ENCODE results near the gene GNG4.
"Not testable (repeated sequence)": the region's sequence is repeated elsewhere in the genome, so short reads cannot be mapped to it uniquely, and the experiment has no call there.

Gene GNG4

DNA sequence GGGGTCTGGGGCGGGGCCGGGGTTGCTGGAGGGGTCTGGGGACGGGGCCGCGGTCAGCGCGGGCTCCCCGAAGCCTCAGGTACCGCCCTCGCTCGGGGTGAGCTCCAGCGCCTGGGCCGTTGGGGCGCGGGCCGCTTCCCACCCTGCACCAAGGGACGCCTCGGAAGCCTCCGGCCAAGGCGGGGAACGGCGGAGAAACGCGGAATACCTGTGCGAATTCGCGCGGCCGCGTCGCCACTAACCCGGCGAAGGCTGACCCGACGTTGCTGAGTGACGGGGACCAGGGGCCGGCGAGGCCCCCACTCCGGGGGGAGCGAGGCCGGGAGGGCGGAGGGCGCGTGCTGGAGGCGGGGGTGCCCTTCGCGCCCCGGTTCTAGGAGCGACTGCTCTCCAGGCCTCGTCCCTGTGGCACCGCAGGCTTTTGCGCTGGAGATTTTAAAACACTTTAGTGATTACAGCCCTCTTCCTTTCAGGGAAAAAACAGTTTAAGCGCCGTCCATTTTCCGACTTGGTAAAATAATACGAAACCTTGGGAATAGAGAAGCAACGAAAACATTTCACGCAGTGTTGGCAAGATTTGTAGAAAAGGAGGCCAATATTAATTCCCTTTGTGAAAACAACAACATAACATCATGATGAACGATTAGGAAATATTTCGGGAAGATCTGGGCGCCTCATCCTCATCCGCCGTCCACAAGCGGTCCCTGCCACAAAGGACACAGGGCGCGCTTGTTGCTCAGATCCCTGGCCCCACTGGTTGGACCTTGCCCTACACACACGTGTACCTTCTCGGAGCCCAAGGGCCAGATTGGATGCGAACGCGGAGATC is 971 bp upstream of the GNG4 start:
- no peak for DNase-seq (ENCODE audit: low read depth in 2 of 2)

DNA sequence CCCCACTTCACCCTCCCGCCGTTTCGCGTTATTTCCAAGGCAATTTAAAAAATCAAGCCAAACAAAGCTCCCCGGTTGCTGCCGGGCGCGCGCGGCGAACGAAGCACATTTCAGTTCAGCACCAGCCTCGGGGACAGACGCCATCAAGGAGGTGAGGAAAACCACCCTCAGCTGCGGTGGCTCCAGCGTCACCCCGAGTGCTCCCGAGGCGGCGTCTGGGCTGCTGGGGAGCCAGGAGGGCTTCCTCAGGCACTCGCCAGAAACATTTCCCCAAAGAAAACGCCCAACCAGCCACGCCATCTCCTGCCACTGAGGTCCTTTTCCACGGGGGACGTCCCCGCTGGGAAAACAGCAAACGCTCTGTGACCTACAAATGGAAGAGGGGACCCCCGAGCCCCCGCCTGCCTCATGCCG is 623 bp downstream of the GNG4 start:
- DNase-seq (ENCODE audit: low read depth in 2 of 2), result peak in 1 of 2 experiments; percentile 17

DNA sequence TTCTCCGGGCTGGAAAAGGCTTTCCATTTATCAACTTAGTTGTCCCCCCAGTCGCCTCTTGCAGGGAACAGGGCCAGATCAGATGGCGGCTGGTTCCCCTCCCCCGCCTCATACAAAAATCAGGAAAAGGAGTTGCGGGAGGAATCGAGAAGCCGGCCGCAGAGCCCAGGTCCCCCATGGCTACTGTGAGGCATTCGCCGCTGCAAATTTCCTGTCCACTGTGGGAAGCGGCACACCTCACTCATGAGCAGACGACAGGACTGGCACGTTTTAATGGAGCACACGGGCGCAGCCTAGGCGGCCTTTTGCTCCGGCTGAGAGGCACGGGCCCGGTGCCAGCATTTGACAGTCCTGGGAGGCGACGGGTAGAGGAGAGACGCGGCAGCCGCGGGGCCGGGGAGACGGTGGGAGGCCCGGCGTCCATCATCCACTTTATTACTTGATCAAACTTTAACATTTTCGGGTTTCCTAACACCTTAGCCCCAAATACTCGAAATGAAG is 1.1 kb downstream of the GNG4 start:
- no peak for DNase-seq (ENCODE audit: low read depth in 2 of 2)

DNA sequence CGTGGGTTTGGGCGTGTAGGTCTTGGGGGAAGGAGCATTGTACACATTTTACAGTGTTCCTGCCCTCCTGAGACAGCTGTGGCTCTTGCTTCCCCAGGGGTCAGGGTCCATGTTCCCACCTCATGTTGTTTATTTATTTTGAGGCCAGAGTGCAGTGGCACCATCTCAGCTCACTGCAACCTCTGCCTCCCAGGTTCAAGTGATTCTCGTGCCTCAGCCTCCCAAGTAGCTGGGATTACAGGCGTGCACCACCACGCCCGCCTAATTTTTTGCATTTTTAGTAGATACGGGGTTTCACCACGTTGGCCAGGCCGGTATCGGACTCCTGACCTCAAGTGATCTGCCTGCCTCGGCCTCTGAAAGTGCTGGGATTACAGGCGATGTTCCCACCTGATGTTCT is 2.0 kb downstream of the GNG4 start:
- not testable (repeated sequence) for DNase-seq (ENCODE audit: low read depth in 2 of 2)

DNA sequence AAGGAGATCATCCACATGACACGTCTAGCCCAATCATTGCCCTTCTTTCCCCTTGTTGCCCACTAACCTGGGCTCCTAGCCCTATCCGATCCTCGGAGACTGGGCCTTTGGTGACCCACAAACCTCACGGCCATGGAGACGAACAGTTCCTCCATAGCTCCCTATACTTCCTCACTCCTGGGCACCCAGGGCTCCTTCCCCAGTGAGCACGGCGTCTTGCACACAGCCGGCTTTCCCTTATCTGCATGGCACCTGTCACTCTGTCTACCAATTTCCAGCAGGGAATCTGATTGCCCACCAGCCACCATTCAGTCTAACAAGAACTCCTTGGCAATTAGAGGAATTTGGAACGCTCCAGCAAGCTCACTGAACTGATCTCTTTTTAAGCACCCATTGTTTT is 3.1 kb downstream of the GNG4 start:
- no peak for DNase-seq (ENCODE audit: low read depth in 2 of 2)

DNA sequence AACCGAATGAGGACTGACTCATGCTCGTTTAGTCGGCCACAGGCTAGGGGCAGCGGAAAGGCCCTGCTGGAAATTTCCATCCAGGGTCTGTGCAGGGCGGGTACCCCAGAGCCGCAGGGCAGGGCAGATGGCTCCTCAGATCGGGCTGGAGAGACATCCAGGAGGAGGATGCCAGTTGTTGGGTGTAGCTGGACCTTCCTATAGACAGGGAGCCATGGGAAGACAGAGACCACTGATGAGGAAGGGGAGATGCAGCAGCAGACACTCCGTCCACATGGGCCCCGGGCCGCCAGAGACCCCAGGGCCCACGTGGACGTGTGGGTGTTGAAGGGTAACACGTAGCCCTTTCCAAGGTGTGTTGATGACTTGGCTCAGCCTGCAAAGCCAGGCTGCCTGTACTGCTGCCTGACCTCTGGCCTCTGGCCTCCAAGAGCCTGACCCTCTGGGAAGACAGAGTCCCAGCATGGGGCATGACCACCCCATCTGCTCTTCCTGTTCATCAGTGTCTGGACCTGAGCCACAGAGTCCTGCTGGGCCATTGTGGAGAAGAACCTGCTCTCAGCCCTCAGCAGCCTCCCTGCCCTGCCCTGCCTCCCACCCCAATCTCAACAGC is 4.8 kb downstream of the GNG4 start:
- DNase-seq (ENCODE audit: low read depth in 2 of 2), result no peak

DNA sequence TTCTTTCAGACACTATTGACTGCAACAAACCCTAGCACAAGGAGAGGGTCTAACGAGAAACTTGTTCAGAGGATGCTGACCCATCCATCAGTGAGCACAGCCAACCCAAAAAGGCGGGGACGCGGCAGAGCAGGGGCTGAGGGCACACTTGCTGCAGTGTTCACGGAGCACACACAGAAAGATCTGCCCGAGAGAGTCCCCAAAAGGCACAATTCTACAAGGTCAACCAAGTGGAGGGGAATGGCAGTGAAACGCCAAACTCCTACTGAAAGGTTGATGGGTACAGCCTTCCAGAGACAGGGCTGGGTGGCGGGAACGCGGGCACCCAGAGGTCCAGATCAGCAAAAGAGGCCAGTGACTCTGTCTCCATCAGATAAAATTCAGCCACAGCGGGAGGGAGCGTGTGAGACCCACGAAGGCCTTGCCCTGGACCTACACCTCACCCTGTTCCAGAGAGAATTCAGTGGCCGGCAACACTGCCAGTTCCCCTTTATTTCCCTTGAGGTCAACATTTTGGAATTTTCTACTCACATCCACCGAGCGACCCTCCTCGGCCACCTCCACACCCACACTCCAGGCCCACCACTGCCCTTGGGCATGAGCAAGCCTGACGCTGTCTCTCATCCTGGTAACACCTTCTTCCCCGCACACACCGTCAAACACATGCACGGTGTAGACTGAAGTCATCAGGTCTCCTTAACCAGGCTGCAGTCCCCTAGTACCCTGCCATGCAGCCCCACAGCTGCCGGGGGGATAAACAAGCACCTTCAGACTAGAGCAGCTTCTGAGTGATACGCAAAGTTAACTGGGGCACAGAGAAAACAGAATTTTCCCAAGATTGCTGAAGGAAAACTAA is 5.5 kb downstream of the GNG4 start:
- DNase-seq (ENCODE audit: low read depth in 2 of 2), result no peak

DNA sequence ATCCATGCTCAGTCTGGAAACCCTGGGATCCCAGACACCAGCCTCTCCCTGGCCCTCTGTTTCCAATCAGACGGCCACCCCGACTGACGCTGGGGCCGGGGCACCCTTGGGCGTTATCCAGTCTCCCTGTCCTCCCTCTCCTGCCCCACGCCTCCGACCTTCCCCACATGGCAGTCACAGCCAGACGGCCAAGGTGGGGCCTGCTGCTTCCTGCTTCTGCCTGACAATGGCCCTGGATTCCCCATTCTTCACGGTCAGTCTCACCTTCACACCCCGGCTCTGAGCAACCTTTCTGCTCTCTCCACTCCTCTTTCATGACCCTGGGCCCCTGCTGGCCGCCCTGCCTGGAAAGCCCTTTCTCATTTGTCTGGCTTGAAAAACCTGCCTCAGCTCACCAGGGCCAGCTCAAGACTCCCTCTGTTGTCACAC is 6.6 kb downstream of the GNG4 start:
- no peak for DNase-seq (ENCODE audit: low read depth in 2 of 2)

DNA sequence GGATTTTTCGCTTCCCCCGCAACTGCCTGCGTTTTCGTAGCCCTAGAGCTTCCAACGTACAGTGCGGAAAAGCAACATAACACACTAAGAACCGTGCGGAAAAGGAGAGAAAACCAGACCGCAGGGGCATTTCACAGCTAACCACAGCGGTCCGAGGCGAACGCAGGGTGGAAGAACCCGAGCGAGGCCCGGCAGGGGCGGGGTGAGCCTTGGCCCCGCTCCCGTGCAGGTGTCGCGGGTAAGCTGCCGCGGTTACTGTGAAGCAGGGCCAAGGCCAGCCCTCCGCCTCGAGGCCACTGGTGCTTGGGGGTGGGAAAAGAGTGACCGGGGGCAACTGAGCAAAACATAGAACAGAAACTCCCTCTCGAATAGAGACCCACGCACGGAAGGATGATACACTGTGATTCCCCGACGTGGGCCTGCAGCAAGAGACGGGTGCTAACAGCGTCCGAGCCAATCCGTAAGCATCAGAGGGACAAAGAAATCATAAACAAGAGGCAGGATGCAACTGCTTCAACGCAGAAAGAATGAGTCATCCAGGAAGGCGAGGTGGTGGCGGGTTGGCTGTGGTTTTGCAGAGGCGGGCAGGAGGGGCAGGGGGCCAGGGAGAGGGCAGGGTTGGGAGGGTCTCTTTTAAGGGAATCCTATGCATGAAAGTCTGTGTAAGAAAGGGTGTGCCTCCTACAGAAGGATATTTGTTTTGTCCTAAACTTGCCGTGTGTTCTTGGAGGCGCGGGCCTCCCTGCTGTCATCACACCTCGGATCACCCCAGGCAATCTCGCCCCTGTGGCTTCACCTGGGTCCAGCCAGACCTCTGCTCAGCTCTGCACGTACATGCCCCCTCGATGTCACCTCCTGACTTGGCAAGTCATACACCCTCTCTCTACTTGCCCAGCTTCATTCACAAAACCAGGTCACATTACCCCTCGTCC is 7.3 kb downstream of the GNG4 start:
- DNase-seq (ENCODE audit: low read depth in 2 of 2), result no peak

DNA sequence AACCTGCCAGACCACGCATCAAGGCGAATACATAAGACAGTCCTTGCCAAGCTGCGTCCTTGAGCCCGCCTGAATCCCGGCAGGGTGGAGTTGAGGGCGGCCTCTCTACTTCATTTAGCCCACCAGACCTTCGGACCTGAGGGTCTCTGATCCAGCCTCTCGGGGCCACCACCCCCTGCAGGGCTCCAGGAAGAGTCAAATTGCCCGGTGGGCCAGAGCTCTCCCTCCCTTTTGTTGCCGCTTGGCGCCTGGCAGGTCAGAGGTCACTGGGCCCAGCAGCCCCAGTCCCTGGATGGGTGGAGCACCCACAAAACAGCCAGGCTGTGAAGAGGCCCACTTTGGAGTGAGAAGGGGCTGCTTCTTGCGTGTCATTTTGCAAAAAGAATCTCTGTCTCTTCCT is 9.0 kb downstream of the GNG4 start:
- no peak for DNase-seq (ENCODE audit: low read depth in 2 of 2)

DNA sequence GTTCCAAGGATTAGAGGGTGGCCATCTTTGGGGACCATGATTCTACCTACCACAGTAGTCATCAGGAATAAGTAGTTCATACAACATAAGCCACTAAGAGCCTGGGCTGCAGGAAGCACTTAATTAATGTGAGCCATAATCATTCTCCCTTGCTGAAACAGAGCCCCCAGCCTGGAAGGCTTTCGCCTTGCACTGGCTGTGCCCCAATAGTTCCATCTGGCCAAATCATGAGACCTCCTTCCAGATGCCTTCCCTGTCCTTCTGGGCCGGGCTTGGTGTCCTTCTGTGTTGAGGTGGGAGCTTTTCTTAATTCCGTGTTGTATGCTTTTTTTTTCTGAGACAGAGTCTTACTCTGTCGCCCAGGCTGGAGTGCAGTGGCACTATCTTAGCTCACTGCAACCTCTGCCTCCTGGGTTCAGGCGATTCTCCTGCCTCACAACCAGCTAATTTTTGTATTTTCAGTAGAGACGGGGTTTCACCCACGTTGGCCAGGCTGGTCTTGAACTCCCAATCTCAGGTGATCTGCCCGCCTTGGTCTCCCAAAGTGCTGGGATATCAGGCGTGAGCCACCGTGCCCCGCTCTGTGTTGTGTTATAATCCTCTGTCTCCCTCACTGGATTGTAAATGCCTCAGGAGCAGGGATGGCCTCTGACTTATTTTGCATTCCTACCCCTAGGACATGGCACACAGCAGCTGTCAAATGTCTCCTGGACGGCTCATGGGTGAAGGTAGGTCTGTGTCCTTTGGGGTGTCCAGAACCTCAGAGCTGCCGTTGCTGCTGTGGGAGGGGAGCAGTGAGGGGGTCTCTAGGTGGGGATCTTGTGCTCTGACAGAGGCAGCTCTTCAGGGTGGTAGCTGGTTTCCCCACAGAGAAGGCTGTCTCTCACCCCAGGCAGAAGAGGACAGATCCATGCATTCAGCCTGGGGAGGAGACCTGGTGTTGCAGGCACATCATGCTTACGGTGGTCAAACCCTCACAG is 10.1 kb downstream of the GNG4 start:
- DNase-seq (ENCODE audit: low read depth in 2 of 2), result no peak

DNA sequence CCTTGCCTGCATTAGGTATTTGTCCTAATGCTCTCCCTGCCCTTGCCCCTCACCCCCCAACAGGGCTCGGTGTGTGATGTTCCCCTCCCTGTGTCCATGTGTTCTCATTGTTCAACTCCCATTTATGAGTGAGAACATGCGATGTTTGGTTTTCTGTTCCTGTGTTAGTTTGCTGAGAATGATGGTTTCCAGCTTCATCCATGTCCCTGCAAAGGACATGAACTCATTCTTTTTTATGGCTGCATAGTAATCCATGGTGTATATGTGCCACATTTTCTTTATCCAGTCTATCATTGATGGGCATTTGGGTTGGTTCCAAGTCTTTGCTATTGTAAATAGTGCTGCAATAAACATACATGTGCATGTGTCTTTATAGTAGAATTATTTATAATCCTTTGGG is 11.0 kb downstream of the GNG4 start:
- not testable (repeated sequence) for DNase-seq (ENCODE audit: low read depth in 2 of 2)

DNA sequence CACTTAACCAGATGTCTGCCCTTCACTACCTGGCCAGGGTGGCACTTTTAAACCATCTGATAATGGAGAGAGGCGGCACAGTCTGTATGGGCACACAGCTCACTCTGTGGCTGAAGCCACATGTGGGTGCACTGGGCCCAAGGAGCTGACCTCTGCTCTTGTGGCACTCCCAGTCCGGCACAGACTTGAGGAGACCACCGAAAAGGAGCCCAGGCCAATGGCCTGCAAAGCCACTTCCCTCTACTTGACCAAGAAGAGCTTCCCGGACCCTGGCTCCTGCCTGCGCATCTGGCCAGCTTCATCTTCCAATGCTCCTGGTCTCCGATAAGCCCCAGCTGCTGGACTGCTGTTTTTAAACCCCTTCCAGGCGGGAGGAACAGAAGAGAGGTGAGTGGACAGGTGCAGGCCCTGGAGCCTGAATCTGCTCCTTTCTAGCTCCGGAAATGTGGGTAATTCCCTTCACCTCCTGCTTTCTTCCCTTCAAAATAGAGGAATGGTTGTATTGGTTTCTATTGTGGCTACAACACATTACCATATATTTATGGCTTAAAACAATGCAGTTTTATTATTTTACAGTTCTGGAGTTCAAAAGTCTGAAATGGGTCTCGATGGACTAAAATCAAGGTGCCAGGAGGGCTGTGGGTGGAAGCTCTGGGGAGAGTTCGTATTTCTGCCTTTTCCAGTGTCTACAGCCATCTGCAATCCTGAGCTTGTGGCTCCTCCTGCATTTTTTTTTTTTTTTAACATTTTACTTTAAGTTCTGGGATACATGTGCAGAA is 11.6 kb downstream of the GNG4 start:
- no peak for DNase-seq (ENCODE audit: low read depth in 2 of 2)

DNA sequence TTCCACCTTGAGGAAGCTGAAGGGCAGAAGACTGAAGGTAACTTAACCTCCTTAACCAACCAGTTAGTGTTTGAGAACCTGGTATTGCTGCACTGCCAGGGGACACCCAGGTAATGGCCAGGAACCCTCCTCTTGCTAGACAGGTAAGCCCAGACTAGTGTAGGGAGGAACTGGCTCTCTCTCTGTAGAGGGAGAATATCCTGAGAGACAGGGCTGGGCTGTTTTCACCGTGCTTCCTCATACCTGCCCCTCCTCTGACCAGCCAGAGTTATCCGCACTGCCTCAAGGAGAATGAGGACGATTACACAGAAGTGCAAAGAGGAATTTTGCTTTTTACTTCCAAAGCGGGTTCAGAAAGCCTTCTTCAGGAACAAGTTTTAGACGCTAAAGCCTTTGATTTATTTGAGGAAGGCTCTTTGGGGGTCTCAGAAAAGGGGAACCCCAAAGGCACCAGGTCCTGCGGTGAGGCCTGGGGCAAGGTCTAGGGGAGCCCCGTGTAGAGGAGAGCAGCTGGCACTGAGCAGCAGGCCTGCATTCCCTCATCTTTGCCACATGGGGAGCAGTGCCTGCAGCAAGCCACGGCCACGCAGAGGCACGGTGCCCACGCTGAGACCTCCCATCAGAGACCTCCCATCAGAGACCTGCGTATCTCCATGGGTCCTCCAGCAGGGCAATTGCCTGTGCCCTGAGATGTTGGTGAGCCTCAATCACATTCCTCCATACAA is 13.5 kb downstream of the GNG4 start:
- no peak for DNase-seq (ENCODE audit: low read depth in 2 of 2)

DNA sequence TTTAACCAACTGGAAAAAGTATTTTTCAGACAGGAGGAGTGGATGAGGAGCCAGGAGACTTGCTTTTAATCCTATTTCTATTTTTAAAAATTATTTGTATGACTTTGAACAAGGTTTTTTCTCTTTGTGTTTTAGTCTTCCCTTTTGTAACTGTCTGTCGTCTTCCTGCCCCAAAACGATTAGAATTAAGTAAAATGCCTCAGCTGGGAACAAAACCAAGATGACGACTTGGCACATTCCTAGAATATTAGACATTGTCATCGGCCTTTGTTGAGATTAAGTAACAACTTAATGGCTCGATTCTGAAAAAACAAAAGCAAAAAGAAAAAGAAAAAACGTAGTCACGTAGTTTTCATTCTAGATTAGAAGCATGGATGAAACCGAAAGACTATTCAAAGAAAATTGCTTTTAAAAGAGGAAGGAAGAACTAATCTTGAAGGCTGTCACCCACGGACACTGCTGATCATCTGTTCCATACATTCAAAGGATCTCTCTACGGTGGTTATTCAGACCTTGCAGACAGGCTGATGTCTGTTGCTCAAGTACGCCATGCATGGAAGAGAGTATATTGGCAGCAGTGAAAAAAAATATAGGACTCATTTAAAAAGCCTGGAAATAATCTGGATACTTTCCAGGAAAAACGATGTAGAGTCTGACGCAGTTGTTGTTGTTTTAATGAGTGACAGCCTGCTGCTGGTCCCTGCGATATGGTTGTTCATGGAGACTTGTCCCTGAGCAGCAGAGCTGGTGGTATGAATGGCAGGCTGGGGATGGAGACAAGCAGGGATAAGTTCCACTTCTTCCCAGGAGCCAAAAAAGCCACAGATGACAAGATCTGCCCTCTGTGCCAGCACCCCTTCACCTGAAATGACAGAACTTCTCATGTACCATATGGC is 16.8 kb downstream of the GNG4 start:
- peak; percentile 26 to 31 for DNase-seq (ENCODE audit: low read depth in 2 of 2)

DNA sequence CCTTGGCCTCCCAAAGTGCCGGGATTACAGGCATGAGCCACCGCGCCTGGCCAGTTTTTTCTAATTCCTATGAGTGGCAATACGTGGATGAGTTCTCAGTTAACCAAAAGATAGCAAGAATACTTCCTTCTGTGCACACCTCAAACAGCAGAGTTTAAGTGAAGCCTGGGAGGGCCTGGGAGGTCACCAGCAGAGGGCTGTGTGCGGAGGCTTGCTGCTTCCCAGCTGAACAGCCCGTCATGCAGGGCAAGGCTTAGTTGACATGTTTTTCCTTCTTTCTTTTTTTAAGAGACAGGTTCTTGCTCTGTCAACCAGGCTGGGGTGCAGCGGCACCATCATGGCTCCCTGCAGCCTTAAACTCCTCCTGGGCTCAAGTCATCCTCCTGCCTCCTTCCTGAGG is 17.8 kb downstream of the GNG4 start:
- no peak for DNase-seq (ENCODE audit: low read depth in 2 of 2)

DNA sequence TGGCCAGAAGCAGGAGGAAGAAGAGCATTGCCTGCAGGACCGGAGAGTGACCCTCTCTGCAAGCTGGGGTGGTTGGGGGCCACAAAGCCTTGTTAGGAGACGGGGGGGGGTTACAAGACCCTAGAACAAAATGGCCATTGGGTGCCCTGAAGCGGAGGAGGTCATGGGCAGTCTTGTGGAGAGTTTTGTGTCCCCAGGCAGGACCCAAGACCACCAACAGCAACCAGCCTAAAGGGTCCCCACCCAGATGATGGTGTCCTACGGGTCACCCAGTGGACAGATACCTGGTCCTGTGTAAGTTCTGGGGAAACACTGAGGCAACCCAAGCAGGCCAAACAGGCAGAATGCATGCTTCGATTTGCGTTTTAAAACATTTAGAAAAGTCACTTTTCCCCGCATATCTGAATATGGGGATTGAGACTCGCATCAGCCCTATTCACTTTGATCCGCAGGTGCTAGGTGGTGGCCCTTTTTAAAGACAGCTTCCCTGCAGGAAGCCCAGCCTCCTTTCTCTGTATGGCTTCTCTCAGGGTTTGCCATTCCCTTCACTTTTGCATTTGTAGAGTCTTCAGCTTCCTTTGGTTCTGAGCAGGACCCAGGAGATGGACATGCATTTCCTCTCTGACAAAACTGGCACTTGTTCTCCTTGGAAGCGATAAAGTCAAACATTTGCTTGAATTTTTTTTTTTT is 21.1 kb downstream of the GNG4 start:
- no peak for DNase-seq (ENCODE audit: low read depth in 2 of 2)
